Measurements from ENCODE around the gene RBM34.

- TF ChIP-seq CTCF (IDR thresholded peaks at IDR 0.05) (no peak), POLR2A (IDR thresholded peaks at IDR 0.05) (no peak)
These were observed 44.6 kb upstream of the RBM34 start for GRCh38 chr1:235205687-235206086.
